Esophagus squamous epithelium (tissue), 4 donors: ENCODE results near the gene TFCP2L1.

Experiments used
- POLR2A ChIP-seq, 4 donors: fragments of 450-650 bp; IDR thresholded peaks; one replicate each; pipeline ENCODE4 v1.6.1; 2017; ENCODE audit warnings: antibody characterized with exemption in 4 of 4, mild to moderate bottlenecking in 4 of 4, moderate library complexity in 3 of 4
- TF ChIP-seq, protein P1 (sequence below), 6 experiments: fragments of 450-650 bp in 4 of 6; fragments of 200-600 bp in 2 of 6; sonication (generic) in 2 of 6; IDR thresholded peaks; one replicate each; pipeline ENCODE4 v1.5.1; 2016 to 2019; ENCODE audit warnings: antibody characterized with exemption in 6 of 6, mild to moderate bottlenecking in 4 of 6, moderate library complexity in 4 of 6

DNA sequence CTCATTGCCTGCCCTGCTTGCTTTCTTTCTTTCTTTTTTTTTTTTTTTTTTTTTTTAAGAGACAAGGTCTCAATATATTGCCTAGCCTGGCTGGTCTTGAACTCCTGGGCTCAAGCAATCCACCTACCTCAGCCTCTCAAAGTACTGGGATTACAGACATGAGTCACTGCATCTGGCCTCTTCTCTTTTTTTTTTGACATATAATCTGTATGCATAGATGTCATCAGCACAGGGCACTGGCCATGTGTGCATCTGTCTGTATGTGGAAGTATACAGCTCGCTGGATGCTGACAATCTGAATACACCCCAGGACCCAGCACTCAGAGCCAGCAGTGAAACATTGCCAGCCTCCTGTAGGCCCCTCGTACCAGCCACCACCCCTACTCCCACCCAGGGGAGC, 49.5 kb downstream of the TFCP2L1 start:
- no peak for TF ChIP-seq POLR2A (IDR thresholded peaks at IDR 0.05)
- TF ChIP-seq, protein P1, sequence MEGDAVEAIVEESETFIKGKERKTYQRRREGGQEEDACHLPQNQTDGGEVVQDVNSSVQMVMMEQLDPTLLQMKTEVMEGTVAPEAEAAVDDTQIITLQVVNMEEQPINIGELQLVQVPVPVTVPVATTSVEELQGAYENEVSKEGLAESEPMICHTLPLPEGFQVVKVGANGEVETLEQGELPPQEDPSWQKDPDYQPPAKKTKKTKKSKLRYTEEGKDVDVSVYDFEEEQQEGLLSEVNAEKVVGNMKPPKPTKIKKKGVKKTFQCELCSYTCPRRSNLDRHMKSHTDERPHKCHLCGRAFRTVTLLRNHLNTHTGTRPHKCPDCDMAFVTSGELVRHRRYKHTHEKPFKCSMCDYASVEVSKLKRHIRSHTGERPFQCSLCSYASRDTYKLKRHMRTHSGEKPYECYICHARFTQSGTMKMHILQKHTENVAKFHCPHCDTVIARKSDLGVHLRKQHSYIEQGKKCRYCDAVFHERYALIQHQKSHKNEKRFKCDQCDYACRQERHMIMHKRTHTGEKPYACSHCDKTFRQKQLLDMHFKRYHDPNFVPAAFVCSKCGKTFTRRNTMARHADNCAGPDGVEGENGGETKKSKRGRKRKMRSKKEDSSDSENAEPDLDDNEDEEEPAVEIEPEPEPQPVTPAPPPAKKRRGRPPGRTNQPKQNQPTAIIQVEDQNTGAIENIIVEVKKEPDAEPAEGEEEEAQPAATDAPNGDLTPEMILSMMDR (IDR thresholded peaks at IDR 0.05) = no peak
